Vagina (tissue), 2 donors: Measurements from ENCODE around the gene KCNIP4.

Source experiments
- CTCF ChIP-seq, 3 experiments: fragments of 450-650 bp in 2 of 3; fragments of 200-600 bp in 1 of 3; sonication (generic) in 1 of 3; IDR thresholded peaks; one replicate each; pipeline ENCODE4 v1.5.1; 2017 to 2019; ENCODE audit warnings: antibody characterized with exemption in 3 of 3, mild to moderate bottlenecking in 2 of 3, moderate library complexity in 2 of 3
- POLR2A ChIP-seq, 2 donors: fragments of 450-650 bp; IDR thresholded peaks; one replicate each; pipeline ENCODE4 v1.6.1; 2017; ENCODE audit warnings: antibody characterized with exemption in 2 of 2, mild to moderate bottlenecking in 2 of 2, moderate library complexity in 2 of 2
- POLR2AphosphoS5 ChIP-seq, 2 donors: sonication (generic); formaldehyde crosslinking; IDR thresholded peaks; one replicate each; pipeline ENCODE4 v1.9.0; 2017; ENCODE audit warnings: antibody characterized with exemption in 2 of 2, mild to moderate bottlenecking in 2 of 2, low read depth in 1 of 2; ENCODE audit not compliant: insufficient read depth in 1 of 2

GRCh38 chr4:21535898-21536297, 412.7 kb downstream of the KCNIP4 start:
- no peak for TF ChIP-seq POLR2AphosphoS5 (IDR thresholded peaks at IDR 0.05; ENCODE audit: insufficient read depth in 1 of 2, low read depth in 1 of 2)
- TF ChIP-seq POLR2A (IDR thresholded peaks at IDR 0.05): no peak
- no peak for TF ChIP-seq CTCF (IDR thresholded peaks at IDR 0.05)
